GM23338 (cell line): ENCODE data around the gene KRT32. TPM values are rescaled to one million over a fixed set of nuclear protein-coding genes. Genes with fewer than 3 reads are reported as not detected.

Source experiments
- ATAC-seq: fragments of 200-7000 bp; cut with Tn5 transposase; 3 replicates; pipeline ENCODE4 v1.9.1; 2020
- DNase-seq: peaks from one replicate; pipeline ENCODE4 v3.0.0-alpha.2; 2015; ENCODE audit warnings: low spot score
- H2AFZ ChIP-seq: fragments of 200-600 bp; sonication (generic); 2 replicates; pipeline ENCODE4 v1.8.0; 2016; ENCODE audit warnings: antibody characterized with exemption, mild to moderate bottlenecking, moderate library complexity
- H3F3A ChIP-seq: fragments of 200-600 bp; sonication (generic); replicated peaks from 2 replicates; pipeline ENCODE4 v1.8.0; 2017; ENCODE audit warnings: antibody characterized with exemption, mixed run types, low read depth
- H3K27ac ChIP-seq: fragments of 200-600 bp; sonication (generic); 2 replicates; pipeline ENCODE4 v1.6.1; 2016; ENCODE audit warnings: low read depth
- H3K27me3 ChIP-seq: fragments of 200-600 bp; sonication (generic); 2 replicates; pipeline ENCODE4 v1.8.0; 2016; ENCODE audit warnings: mild to moderate bottlenecking, mixed run types, moderate library complexity; ENCODE audit not compliant: insufficient read depth
- H3K36me3 ChIP-seq: fragments of 200-600 bp; sonication (generic); 2 replicates; pipeline ENCODE4 v1.8.0; 2016; ENCODE audit warnings: mild to moderate bottlenecking; ENCODE audit not compliant: insufficient read depth
- H3K4me1 ChIP-seq: fragments of 200-600 bp; sonication (generic); 2 replicates; pipeline ENCODE4 v1.8.0; 2016; ENCODE audit warnings: mild to moderate bottlenecking, moderate library complexity; ENCODE audit not compliant: insufficient read depth
- H3K4me2 ChIP-seq: fragments of 200-600 bp; sonication (generic); 2 replicates; pipeline ENCODE4 v1.7.1; 2017; ENCODE audit warnings: mixed run types
- H3K4me3 ChIP-seq: fragments of 200-600 bp; sonication (generic); 2 replicates; pipeline ENCODE4 v1.6.1; 2016; ENCODE audit warnings: mixed run types
- H3K79me2 ChIP-seq: fragments of 200-600 bp; sonication (generic); replicated peaks from 2 replicates; pipeline ENCODE4 v1.8.0; 2017; ENCODE audit warnings: mild to moderate bottlenecking; ENCODE audit not compliant: insufficient read depth
- H3K9me2 ChIP-seq: fragments of 200-600 bp; sonication (generic); 2 replicates; pipeline ENCODE4 v1.8.0; 2017; ENCODE audit not compliant: insufficient read depth
- H4K20me1 ChIP-seq: fragments of 200-600 bp; sonication (generic); replicated peaks from 2 replicates; pipeline ENCODE4 v1.8.0; 2017; ENCODE audit warnings: mild to moderate bottlenecking; ENCODE audit not compliant: insufficient read depth
- H3K27ac Mint-ChIP-seq: 2 replicates; pipeline ENCODE4 v1.8.0; 2020; ENCODE audit warnings: inconsistent platforms, mild to moderate bottlenecking, moderate library complexity, mixed read lengths
- H3K27me3 Mint-ChIP-seq: 3 replicates; pipeline ENCODE4 v1.8.0; 2022; ENCODE audit warnings: low read depth, mild to moderate bottlenecking, moderate library complexity, mixed read lengths, inconsistent platforms; ENCODE audit not compliant: insufficient read depth, poor library complexity
- H3K36me3 Mint-ChIP-seq: 3 replicates; pipeline ENCODE4 v1.8.0; 2021; ENCODE audit warnings: low read depth, mild to moderate bottlenecking, inconsistent platforms, moderate library complexity, mixed read lengths
- H3K4me1 Mint-ChIP-seq: 3 replicates; pipeline ENCODE4 v1.8.0; 2020; ENCODE audit warnings: mild to moderate bottlenecking, inconsistent platforms, mixed read lengths
- H3K4me3 Mint-ChIP-seq: 3 replicates; pipeline ENCODE4 v1.8.0; 2021; ENCODE audit warnings: moderate library complexity, mild to moderate bottlenecking, inconsistent platforms, mixed read lengths
- H3K9me3 Mint-ChIP-seq: 3 replicates; pipeline ENCODE4 v1.8.0; 2020; ENCODE audit warnings: moderate library complexity, mild to moderate bottlenecking, inconsistent platforms, mixed read lengths
- ETS1 ChIP-seq: IDR thresholded peaks from 2 replicates; pipeline ENCODE4 v1.6.1; 2016; ENCODE audit warnings: antibody characterized with exemption
- EZH2 ChIP-seq: fragments of 200-600 bp; sonication (generic); IDR thresholded peaks from one replicate; pipeline ENCODE4 v1.8.0; 2017; ENCODE audit warnings: antibody characterized with exemption, mild to moderate bottlenecking, low read depth; ENCODE audit not compliant: unreplicated experiment
- EZH2phosphoT487 ChIP-seq: fragments of 200-600 bp; sonication (generic); IDR thresholded peaks from one replicate; pipeline ENCODE4 v1.8.1; 2018; ENCODE audit warnings: antibody characterized with exemption; ENCODE audit not compliant: unreplicated experiment
- JUNB ChIP-seq: IDR thresholded peaks from one replicate; pipeline ENCODE4 v1.6.1; 2016; ENCODE audit warnings: antibody characterized with exemption; ENCODE audit not compliant: unreplicated experiment
- NANOG ChIP-seq: IDR thresholded peaks from 2 replicates; pipeline ENCODE4 v1.6.1; 2016; ENCODE audit warnings: antibody characterized with exemption, borderline replicate concordance
- POLR2AphosphoS5 ChIP-seq: IDR thresholded peaks from 2 replicates; pipeline ENCODE4 v1.6.1; 2016; ENCODE audit warnings: antibody characterized with exemption, low read depth
- STAT1 ChIP-seq: IDR thresholded peaks from one replicate; pipeline ENCODE4 v1.6.1; 2016; ENCODE audit warnings: antibody characterized with exemption; ENCODE audit not compliant: unreplicated experiment
- ZNF331 ChIP-seq: fragments of 250-450 bp; sonication (Bioruptor Pico); IDR thresholded peaks from 2 replicates; pipeline ENCODE4 v1.5.0; 2020; ENCODE audit warnings: low read depth, mild to moderate bottlenecking, moderate library complexity
- ZNF462 ChIP-seq: fragments of 250-450 bp; sonication (Bioruptor Pico); IDR thresholded peaks from 2 replicates; pipeline ENCODE4 v1.5.0; 2020; ENCODE audit warnings: mild to moderate bottlenecking, moderate library complexity
- polyA plus RNA-seq: library from polyadenylated mRNA; unstranded; fragments of >200 nt; fragmentation: Nextera tagmentation; extraction: Ambion mirVana; gene quantifications from 2 replicates; pipeline ENCODE4 v1.2.1, GENCODE V29; 2016
- total RNA-seq: library from RNA; depleted of rRNA; stranded (reverse); fragments of >200 nt; shearing (Covaris generic); gene quantifications from 2 replicates; pipeline ENCODE4 v1.2.3, GENCODE V29; 2014
- TF ChIP-seq, protein P1 (sequence below): IDR thresholded peaks from one replicate; pipeline ENCODE4 v1.6.1; 2018; ENCODE audit warnings: antibody characterized with exemption; ENCODE audit not compliant: unreplicated experiment
- TF ChIP-seq, protein P2 (sequence below), 2 experiments: fragments of 200-600 bp in 1 of 2; sonication (generic) in 1 of 2; conservative IDR thresholded peaks; 2 replicates each; pipeline versions ENCODE4 v1.5.1 to v1.6.1; 2016 to 2017; ENCODE audit warnings: antibody characterized with exemption in 2 of 2, low read depth in 2 of 2, mild to moderate bottlenecking in 2 of 2, moderate library complexity in 1 of 2

KRT32 gene
- total and polyA plus RNA-seq, 2 experiments from 2014 or later: not detected

DNA sequence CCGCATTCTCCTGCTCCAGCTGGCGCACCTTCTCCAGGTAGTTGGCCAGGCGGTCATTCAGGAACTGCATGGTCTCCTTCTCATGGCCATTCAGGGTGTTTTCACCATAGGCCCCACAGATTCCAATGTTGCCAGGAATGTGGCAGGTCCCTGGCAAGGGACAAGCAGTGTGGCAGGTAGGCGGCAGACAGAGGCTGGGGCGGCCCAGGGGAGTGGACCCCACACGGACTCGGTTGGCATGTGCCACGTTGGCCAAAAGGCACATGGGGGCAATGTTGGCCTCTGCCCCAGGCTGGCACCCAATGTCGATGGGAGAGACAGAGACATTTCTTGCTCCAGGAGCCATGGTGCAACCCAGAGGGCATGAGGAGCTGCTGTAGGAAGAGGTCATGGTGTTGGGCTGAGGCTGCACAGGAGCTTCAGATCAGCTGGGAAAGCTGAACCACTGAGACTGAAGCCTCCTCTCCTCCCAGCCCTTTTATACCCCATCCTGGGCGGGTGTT, 26.6 kb downstream of the KRT32 start, which contains the start of gene KRT38 (continued):
- TF ChIP-seq, protein P1, sequence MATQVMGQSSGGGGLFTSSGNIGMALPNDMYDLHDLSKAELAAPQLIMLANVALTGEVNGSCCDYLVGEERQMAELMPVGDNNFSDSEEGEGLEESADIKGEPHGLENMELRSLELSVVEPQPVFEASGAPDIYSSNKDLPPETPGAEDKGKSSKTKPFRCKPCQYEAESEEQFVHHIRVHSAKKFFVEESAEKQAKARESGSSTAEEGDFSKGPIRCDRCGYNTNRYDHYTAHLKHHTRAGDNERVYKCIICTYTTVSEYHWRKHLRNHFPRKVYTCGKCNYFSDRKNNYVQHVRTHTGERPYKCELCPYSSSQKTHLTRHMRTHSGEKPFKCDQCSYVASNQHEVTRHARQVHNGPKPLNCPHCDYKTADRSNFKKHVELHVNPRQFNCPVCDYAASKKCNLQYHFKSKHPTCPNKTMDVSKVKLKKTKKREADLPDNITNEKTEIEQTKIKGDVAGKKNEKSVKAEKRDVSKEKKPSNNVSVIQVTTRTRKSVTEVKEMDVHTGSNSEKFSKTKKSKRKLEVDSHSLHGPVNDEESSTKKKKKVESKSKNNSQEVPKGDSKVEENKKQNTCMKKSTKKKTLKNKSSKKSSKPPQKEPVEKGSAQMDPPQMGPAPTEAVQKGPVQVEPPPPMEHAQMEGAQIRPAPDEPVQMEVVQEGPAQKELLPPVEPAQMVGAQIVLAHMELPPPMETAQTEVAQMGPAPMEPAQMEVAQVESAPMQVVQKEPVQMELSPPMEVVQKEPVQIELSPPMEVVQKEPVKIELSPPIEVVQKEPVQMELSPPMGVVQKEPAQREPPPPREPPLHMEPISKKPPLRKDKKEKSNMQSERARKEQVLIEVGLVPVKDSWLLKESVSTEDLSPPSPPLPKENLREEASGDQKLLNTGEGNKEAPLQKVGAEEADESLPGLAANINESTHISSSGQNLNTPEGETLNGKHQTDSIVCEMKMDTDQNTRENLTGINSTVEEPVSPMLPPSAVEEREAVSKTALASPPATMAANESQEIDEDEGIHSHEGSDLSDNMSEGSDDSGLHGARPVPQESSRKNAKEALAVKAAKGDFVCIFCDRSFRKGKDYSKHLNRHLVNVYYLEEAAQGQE: no peak
- TF ChIP-seq, protein P2, sequence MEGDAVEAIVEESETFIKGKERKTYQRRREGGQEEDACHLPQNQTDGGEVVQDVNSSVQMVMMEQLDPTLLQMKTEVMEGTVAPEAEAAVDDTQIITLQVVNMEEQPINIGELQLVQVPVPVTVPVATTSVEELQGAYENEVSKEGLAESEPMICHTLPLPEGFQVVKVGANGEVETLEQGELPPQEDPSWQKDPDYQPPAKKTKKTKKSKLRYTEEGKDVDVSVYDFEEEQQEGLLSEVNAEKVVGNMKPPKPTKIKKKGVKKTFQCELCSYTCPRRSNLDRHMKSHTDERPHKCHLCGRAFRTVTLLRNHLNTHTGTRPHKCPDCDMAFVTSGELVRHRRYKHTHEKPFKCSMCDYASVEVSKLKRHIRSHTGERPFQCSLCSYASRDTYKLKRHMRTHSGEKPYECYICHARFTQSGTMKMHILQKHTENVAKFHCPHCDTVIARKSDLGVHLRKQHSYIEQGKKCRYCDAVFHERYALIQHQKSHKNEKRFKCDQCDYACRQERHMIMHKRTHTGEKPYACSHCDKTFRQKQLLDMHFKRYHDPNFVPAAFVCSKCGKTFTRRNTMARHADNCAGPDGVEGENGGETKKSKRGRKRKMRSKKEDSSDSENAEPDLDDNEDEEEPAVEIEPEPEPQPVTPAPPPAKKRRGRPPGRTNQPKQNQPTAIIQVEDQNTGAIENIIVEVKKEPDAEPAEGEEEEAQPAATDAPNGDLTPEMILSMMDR (conservative IDR thresholded peaks at IDR 0.05; ENCODE audit: low read depth in 2 of 2): no peak

- no peak for ATAC-seq
- no peak for TF ChIP-seq ZNF462 (CRISPR knock-in tag)
- TF ChIP-seq POLR2AphosphoS5: no peak
- TF ChIP-seq STAT1: no peak
- TF ChIP-seq ZNF331: no peak
- no peak for TF ChIP-seq ETS1
- no peak for TF ChIP-seq EZH2
- no peak for TF ChIP-seq JUNB
- TF ChIP-seq NANOG: no peak
- no peak for TF ChIP-seq EZH2phosphoT487
Observed at GRCh38 chr17:41439375-41439774, 27.8 kb downstream of the KRT32 start.

More at GRCh38 chr17:41439375-41439774, 27.8 kb downstream of the KRT32 start:
- Histone ChIP-seq H3K4me1 (no peaks in the 10 kb centered on the region), H3K9me2 (0 out of 2 replicates have a peak, but pooled peaks cover 11% of the 10 kb centered on the region), H3F3A (no peaks in the 10 kb centered on the region), H3K4me3 (no peak overlapping the region), H2AFZ (no peak overlapping the region), H3K27me3 (no peaks in the 10 kb centered on the region), H3K27ac (no peak overlapping the region), H3K36me3 (no peaks in the 10 kb centered on the region), H4K20me1 (no peaks in the 10 kb centered on the region), H3K4me2 (no peak overlapping the region), H3K79me2 (no peaks in the 10 kb centered on the region)
- no peak overlapping the region for H3K4me3 Mint-ChIP-seq
- H3K4me1 Mint-ChIP-seq: no peaks in the 10 kb centered on the region
- H3K9me3 Mint-ChIP-seq: peaks cover 4% of the 10 kb centered on the region; the same call in 2 of the 3 replicates
- no peak overlapping the region for H3K27ac Mint-ChIP-seq
- H3K27me3 Mint-ChIP-seq: peaks cover 3% of the 10 kb centered on the region
- no peaks in the 10 kb centered on the region for H3K36me3 Mint-ChIP-seq
- DNase-seq: no peak
